GM12875 (cell line): ENCODE data around the gene SNHG17.

ENCODE experiments used
- H3K4me3 ChIP-seq: one replicate; pipeline ENCODE4 v1.5.1; 2011; ENCODE audit warnings: low read depth, low read length, control low read depth
- TF ChIP-seq, protein P1 (sequence below): IDR thresholded peaks from 2 replicates; pipeline ENCODE4 v1.5.1; 2011; ENCODE audit warnings: low read depth, mild to moderate bottlenecking, control low read depth, inconsistent platforms, low read length, moderate library complexity, borderline replicate concordance; ENCODE audit not compliant: insufficient read depth

SNHG17 gene

DNA sequence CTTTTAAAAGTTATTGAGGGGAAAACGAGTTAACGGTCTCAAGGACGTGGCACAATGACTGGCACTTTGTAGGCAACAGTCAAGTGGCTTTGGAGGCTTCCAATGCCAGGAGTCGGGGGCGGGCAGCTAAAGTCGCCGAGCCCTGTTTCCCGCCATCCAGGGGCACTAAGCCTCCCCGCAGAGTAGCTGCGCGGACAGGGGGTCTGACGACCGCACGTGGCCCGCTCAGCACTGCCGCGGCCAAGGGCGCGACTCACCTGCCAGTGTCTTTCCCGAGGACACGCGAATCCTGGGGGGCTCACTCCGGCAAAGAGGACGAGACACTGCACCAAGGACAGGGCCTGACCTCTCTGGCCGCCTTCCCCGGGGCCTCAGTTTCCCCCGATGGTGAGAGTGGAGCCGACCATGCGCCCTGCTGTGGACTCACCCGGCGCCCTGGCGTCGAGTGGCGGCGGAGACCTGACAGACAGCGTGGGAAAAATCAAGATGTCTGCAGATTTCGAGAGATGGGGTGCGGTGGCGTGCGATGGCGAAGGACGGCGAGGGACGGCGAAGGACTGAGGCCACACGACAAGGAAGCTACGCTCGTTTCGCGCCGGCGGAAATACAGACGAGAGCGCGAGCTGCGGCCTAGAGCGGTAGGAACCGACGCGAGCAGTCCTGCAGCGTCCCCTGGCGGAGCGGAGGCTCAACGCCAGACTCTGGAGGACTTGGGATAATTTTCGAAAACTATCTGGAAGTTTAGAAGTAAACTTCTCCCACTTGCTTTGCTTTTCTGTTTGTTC lies at the start of gene SNHG17:
Gene SNHG17 (minus strand): TSS at position 559 of the 785 bp plus-strand sequence.
- TF ChIP-seq, protein P1, sequence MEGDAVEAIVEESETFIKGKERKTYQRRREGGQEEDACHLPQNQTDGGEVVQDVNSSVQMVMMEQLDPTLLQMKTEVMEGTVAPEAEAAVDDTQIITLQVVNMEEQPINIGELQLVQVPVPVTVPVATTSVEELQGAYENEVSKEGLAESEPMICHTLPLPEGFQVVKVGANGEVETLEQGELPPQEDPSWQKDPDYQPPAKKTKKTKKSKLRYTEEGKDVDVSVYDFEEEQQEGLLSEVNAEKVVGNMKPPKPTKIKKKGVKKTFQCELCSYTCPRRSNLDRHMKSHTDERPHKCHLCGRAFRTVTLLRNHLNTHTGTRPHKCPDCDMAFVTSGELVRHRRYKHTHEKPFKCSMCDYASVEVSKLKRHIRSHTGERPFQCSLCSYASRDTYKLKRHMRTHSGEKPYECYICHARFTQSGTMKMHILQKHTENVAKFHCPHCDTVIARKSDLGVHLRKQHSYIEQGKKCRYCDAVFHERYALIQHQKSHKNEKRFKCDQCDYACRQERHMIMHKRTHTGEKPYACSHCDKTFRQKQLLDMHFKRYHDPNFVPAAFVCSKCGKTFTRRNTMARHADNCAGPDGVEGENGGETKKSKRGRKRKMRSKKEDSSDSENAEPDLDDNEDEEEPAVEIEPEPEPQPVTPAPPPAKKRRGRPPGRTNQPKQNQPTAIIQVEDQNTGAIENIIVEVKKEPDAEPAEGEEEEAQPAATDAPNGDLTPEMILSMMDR, result peak; percentile 100
- peak within 1 kb of the TSS; percentile 76 for H3K4me3 ChIP-seq

GRCh38 chr20:38479596-38479995 lies 44.5 kb upstream of the SNHG17 start:
- H3K4me3 ChIP-seq, result no peak overlapping the region
- TF ChIP-seq, protein P1, result no peak

- H3K4me3 ChIP-seq, result no peak overlapping the region
- TF ChIP-seq, protein P1, result no peak
These were observed 42.6 kb upstream of the SNHG17 start for GRCh38 chr20:38477747-38478146.

DNA sequence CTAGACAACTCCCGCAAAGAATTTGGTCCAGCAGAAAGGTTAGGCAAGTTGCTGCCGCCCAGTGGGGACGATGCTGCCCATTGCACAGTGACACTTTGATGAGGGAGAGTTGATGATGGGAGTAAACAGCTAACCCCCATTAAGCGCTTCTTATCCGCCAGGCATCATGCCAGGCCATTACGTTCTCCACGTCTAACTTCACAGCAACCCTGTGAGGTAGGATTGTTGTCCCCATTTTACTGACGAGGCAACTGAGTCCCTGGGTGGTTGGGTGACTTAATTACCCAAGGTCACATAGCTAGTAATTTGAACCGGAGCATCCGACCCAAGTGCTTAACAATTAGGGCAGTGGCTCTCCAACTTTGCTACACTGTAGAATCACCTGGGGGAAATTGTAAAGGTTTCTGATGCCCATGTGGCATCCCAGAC lies 38.3 kb upstream of the SNHG17 start:
- TF ChIP-seq, protein P1, result no peak
- H3K4me3 ChIP-seq, result peak overlapping the region; percentile 60

- TF ChIP-seq, protein P1, result peak; percentile 33; the same call in 1 of the 2 replicates
- H3K4me3 ChIP-seq, result peak within 1 kb of the TSS; percentile 60
These were observed 37.6 kb upstream of the SNHG17 start, which contains the start of gene RALGAPB for GRCh38 chr20:38472513-38473366. Gene RALGAPB, plus strand, starts transcription at chr20:38472843. Its CDS starts 15,590 bp downstream, at chr20:38488433.

DNA sequence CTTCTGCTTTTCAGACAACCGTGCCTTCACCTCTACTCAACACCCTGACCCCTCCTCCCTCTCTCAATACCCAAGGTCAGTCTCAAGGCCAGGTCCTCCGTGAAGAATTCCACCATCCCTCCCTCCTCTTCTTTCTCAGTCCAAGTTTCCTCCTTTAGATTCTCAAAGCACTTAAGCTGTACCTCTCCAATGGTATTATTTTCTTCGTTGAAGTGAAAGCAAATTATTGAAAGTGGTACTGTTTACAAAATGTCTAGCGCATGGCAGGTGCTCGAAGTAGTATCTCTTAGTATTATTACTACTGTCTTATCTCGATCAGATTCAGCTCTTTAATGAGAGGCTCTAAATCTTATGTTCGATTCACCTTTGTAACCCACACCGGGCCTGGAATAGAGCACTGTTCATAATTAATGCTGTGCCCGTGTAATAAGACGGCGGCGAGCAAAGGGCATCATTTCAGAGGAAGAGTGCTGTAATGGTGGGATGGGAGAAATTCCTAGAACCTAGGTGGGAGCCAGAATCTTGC lies 36.9 kb upstream of the SNHG17 start:
- H3K4me3 ChIP-seq, result peak overlapping the region; percentile 60
- TF ChIP-seq, protein P1, result no peak

DNA sequence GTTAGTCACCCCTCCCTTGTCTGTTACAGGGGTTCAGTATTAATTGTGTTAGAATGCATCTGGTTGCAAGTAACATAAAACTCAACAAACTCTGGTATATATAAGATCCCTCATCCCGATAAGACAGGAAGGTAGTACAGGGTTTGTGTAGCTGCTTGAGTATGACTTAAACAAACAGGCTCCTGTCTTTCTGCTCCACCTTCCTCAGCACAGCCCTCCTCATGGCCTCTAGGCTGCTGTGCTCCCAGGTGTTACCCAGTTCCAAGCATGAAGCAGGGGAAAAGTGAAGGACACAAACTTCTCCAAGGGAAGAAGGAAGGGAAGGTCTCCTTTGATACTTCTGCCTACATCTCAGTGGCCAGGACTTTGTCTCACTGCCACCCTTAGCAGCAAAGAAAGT lies 36.1 kb upstream of the SNHG17 start:
- TF ChIP-seq, protein P1, result no peak
- H3K4me3 ChIP-seq, result no peak overlapping the region
